Urothelium cell line (cell line): ENCODE results near the gene PLK5.

Source experiments
- DNase-seq: peaks from one replicate; pipeline ENCODE4 v3.0.0; 2011; ENCODE audit warnings: low spot score, mixed read lengths
- FAIRE-seq: peaks from 2 replicates; lab custom pipeline; 2011; peaks lifted over from hg19 to GRCh38; lab: Jason Lieb, UNC

Gene PLK5

DNA sequence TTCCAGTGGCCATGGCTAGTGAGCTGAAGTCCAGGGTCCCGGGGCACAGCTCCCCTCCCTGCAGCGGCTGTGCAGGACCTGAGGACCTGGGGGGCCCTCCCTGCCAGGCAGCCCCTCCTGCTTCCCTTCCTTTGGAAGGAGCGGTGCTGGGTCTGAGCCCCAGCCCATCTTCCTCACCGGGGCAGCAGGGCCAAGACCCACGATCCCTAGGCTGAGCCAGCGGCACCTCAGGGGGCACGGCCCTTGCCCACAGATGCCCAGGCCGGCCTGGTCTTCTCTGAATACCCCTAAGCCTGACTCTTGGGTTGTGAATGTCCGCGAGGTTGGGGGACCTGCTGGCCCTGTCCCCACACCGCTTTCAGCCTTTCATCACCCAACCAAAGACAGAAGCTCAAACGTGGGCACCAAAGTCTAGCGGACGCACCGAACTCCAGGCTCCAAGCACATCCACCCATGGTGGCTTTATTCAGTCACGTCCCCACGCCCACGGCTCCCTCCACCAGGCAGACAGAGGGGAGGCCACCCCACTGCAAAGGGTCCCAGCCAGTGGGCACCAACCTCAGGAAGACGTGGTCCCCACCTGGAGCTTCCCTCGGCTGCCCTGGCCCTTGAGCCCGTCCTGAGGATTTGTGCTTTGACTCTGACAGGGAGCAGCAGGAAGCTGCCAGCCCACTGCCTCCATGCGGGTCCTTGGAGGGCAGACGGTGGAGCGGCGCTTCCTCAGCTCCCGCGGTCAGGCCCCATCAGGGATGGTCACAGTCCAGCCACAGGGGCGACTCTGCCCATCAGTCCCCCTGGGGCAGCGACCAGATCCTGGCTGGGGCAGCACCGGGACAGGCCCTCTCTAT lies 52.6 kb downstream of the PLK5 start:
- no peak for DNase-seq
- no peak for FAIRE-seq

DNA sequence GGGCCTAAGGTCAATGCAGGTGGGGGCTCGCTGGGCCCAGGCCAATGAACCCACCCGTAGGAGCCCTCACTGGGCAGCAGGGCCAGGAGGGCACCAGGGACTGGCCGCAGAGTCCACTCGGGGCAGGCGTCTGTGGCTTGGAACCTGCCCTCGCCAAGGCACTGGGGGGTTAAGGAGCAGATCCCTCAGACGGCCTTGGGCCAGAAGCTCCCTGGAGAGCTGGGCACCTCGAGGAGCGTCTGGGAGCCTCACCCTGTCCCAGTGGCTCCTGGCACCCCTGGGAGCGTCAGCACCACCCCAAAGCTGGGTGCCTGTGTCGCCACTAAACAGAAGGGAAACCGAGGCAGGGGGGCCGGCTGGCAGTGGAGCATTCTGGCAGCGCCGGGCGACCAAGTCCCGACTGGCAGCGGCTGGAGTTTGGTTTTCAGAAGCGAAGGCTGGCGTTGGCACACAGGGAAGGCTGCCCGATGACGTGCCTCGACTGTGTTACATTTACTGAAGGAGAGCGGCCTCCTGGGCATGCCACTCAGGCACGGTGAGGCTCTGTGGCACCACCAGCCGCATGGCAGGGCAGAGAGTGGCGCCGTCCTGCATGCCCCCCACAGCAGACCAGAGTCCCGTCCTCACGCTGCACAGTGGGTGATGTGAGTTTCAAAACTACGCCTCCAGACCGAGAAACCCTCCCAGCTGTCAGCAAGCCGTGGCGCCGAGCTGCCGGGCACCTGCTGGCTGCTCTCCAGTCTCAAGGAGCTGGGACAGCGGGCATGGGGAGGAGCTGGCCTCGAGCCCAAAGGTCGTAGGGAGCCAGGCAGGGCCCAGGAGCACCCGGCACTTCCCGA lies 53.4 kb downstream of the PLK5 start:
- FAIRE-seq (no peak), DNase-seq (no peak)

DNA sequence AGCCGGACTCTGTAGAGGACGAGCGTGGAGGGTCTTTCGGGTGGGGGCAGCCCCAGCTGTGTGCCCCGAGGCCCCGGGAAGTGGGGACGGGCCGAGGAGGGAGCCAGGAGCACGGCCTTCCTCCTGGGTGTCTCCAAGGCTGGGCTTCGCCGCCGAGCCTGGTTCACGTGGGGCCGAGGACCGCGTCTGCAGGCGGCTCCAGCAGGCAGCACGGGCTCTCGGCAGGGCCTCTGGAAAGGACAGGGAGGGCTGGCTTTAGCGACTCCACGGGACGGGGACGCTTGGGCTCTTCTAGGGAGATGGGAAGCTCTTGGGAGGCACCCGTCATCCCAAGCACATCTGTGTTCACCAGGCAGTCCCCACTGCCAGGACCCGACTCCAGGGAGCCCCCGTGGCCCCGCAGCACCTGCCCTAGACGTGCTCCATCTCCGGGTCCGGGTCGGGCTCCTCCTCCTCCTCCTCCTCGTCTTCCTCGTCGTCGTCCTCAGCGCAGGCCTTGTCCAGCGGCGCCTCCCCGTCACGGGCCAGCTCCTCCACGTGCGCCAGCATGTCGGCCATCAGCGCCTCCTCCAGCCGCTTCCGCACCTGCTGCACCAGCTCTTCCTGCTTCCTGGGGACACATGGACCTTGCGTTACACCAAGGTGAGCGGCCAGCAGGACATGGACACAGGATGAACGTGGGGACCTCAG lies 54.2 kb downstream of the PLK5 start:
- no peak for DNase-seq
- no peak for FAIRE-seq

DNA sequence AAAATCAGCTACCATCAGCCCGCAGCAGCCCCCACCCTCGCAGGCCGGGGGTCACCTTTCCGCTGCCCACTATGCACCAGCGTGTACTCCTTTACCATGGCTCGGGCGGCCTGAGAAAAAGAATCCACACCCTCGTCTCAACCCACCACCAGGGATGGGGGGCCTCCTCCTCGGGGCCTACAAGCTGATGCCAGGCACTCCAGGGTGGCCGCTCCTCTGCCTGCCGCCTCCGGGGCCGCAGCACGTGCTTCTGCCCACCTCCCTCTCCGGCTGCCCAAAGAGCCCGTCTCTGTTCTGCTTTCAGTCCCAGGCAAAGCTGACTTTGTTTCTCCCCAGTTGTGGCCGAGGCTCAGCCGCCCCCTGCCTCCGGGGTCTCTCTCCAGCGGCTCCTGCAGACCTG lies 55.3 kb downstream of the PLK5 start:
- DNase-seq (no peak), FAIRE-seq (no peak)

DNA sequence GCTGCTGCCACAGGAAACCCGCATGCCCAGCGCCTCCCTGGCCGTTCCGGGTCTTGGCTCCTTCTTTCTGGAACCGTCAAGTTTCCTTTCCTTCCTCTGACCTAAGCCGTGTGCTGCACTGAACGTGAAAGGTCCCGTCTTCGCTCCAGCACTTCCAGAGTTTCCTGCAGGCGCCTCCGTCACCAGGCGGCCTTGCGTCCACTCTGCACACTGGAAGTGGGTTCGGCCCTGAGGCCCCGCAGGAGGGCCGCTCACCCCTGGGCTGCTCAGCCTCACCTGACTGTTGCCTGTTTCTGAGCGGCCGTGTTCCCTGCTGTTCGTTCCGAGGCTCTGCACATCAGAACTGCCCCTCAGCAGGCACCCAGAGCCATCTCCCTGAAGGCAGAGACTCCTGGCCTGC lies 56.5 kb downstream of the PLK5 start:
- FAIRE-seq, result no peak
- no peak for DNase-seq

DNA sequence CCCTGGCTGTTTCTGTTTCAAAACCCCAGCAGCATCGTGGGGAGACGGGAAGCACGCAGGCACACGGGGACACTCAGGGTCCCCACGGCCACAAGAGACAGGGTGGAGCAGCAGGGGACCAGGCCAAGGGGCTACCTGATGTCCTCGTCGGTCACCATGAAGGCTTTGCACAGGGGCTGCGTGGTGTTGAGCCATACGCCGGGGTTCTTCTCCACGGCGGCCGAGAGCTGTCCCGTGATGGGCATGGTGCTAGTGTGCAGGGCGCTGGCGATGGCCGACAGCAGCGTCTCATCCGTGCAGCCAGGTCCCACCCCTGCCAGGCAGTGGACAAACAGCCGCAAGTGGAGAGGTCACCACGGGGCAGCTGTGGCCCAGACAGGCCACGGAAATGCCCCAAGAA lies 57.1 kb downstream of the PLK5 start:
- FAIRE-seq (no peak), DNase-seq (no peak)

DNA sequence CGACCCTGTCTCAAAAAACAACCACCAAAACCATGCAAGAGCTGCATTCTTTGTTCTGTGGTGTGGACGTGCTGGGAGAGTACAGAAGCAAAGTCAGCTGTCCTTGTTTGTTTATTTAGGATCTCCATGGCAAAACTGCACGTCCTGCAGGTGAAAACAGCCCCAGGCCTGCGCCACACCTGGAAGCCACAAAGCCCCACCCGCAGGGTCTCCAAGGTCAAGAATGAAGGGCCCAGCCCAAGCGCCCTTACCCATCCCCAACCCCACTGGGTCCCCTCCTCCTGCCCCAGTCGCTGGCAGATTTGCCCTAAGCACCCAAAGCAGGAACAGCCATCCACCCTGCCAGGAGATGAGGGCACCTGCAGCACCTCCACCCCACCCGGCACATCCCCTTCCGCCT lies 58.3 kb downstream of the PLK5 start:
- FAIRE-seq (no peak), DNase-seq (no peak)

DNA sequence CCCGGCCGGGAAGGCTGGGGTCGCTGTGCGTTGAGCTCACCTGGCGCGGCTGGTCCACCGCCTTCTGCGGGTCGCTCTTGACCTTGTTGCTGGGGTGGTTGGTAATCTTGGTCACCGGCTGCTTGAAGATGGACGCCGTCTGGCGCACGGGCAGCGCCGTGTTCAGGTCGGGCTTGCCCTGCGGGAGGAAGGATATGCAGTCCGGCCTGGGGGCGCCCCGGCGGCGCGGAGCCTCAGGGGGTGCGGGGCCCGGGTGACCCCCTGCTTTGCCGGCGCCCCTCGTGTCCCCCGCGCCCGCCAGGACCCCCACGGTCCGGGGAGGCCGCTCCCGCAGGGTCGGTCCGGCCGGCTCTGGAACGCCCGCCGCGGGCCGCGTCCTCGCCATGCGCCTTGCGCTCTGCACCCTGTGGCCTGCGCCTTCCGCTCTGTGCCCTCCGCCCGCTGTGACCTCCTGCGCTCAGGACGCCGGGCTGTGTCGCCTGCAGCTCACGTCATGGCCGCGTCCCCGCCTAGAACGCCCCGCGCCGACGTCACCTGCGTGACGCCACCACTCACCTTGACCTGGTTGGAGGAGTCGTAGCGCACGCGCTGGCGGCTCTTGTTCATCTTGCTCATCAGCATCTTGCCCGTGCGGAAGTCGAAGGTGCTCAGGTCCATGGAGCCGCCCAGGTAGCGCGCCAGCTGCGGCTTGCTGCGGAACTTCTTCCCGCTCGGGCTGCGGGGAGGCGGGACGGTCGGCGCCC lies 60.8 kb downstream of the PLK5 start:
- no peak for DNase-seq
- no peak for FAIRE-seq

DNA sequence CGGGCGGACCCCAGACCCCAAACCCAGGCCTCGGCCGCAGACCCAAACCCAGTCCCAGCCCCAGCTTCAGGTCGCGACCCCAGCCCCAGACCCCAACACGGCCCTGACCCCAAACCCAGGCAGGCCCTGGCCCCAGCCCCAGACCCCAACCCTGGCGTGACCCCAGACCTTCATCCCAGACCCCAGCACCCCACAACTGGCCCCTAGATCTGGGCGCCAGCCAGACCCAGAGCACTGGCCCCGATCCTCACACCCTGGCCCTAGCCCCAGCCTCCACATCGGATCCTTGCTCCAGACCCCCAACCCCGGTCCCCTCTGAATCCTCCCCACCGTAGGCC lies 61.3 kb downstream of the PLK5 start:
- DNase-seq, result no peak
- no peak for FAIRE-seq
